NB4 (cell line): Measurements from ENCODE around the gene DNASE1L3.

Experiments
- CTCF ChIP-seq: IDR thresholded peaks from one replicate; pipeline ENCODE4 v1.5.1; 2012; ENCODE audit warnings: low read depth, low read length
- MAX ChIP-seq: IDR thresholded peaks from 2 replicates; pipeline ENCODE4 v1.6.1; 2011; ENCODE audit warnings: low read depth, low read length
- POLR2A ChIP-seq: IDR thresholded peaks from 2 replicates; pipeline ENCODE4 v1.6.1; 2011; ENCODE audit warnings: mild to moderate bottlenecking; ENCODE audit not compliant: insufficient read length; ENCODE audit errors: extremely low read depth

GRCh38 chr3:58192069-58192468 lies 18.7 kb downstream of the DNASE1L3 start:
- no peak for TF ChIP-seq CTCF
- no peak for TF ChIP-seq POLR2A
- no peak for TF ChIP-seq MAX
